BLaER1 (cell line): ENCODE measurements around the gene SLC25A11.

Source experiments
- H3K27ac ChIP-seq: shearing (Covaris generic); formaldehyde crosslinking; 2 replicates; pipeline ENCODE4 v1.8.1; 2022
- H3K27me3 ChIP-seq: shearing (Covaris generic); formaldehyde crosslinking; 2 replicates; pipeline ENCODE4 v1.8.1; 2022
- H3K36me3 ChIP-seq: shearing (Covaris generic); formaldehyde crosslinking; 2 replicates; pipeline ENCODE4 v1.8.1; 2022
- H3K4me1 ChIP-seq: shearing (Covaris generic); formaldehyde crosslinking; 2 replicates; pipeline ENCODE4 v1.8.1; 2022
- H3K4me2 ChIP-seq: shearing (Covaris generic); formaldehyde crosslinking; 2 replicates; pipeline ENCODE4 v1.8.1; 2022
- H3K4me3 ChIP-seq: shearing (Covaris generic); formaldehyde crosslinking; 2 replicates; pipeline ENCODE4 v1.8.1; 2022
- H3K9ac ChIP-seq: shearing (Covaris generic); formaldehyde crosslinking; 2 replicates; pipeline ENCODE4 v1.8.1; 2022
- H3K9me3 ChIP-seq: shearing (Covaris generic); formaldehyde crosslinking; 2 replicates; pipeline ENCODE4 v1.8.1; 2022
- H4K20me1 ChIP-seq: shearing (Covaris generic); formaldehyde crosslinking; 2 replicates; pipeline ENCODE4 v1.8.1; 2022
- Cebpa-rat ChIP-seq: shearing (Covaris generic); IDR thresholded peaks from 2 replicates; pipeline ENCODE4 v1.8.1; 2022

The SLC25A11 gene

DNA sequence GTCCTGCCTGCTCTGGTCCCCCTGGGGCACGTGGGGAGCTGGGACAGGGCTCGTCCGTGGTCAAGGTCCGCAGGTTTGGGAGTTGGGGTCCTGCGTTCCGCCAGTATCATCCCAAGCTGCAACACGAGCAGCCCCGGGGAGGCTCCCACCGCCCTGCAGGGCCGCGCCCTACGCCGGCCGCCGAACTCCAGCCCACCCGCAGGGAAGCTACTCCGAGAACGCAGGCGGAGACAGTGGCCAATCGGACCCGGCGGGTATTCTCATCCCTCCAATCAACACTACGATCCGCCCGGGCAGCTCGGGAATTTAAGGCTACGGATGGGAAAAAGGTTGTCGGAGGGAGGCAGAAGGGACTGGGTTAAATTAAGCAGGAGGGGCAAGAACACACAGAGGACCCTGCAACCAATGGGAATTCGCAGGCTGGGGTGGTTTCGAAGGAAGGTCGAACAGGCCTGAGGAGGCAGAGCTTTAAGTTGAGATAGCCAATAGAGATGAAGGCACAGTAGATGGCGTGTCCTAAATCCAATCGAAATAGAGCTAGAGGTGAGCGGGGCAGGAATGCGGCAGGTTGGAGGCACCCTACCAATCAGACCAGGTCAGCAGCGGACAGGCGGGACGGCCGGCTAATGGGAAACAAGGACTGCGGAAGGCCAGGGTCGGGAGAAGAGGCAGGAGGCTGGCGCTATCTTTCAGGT, 27.1 kb upstream of the SLC25A11 start:
- Histone ChIP-seq H3K27me3 (no peaks in the 10 kb centered on the region), H3K9me3 (no peaks in the 10 kb centered on the region), H4K20me1 (no peaks in the 10 kb centered on the region), H3K4me2 (peak overlapping the region; percentile 94), H3K4me1 (peaks cover 32% of the 10 kb centered on the region), H3K27ac (peak overlapping the region; percentile 84), H3K36me3 (peaks cover 48% of the 10 kb centered on the region), H3K4me3 (peak overlapping the region; percentile 75), H3K9ac (peak overlapping the region; percentile 83)
- TF ChIP-seq Cebpa-rat: no peak

DNA sequence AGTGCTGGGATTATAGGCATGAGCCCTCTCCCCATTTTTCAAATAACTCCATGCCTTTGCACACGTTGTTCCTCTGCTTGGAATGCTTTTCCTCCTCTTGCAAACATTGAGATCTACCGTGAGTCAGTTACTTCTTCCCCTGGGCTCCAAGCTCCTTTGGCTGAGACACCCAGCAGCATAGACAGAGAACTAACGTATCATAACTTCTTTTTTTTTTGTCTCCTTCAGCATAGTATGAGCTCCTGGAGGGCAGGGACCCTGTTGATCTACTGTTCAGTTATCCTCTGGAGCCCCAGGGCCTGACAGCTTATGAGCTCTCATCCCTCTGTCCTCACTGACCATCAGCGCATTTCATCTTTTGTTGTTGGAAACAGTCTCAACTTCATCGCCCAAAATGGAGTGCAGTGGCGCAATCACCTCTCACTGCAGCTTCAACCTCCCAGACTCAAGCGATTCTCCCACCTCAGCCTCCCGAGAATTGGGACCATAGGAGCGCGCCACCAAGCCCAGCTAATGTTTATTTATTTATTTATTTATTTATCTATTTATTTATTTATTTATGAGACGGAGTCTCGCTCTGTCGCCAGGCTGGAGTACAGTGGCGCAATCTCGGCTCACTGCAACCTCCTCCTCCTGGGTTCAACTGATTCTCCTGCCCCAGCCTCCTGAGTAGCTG, 25.6 kb upstream of the SLC25A11 start:
- H4K20me1 ChIP-seq: no peaks in the 10 kb centered on the region
- H3K4me3 ChIP-seq: no peak overlapping the region
- peaks cover 39% of the 10 kb centered on the region for H3K4me1 ChIP-seq
- no peak overlapping the region for H3K9ac ChIP-seq
- no peak overlapping the region for H3K27ac ChIP-seq
- H3K36me3 ChIP-seq: peaks cover 37% of the 10 kb centered on the region
- no peak for TF ChIP-seq Cebpa-rat
- H3K4me2 ChIP-seq: peak overlapping the region; percentile 94
- no peaks in the 10 kb centered on the region for H3K27me3 ChIP-seq
- no peaks in the 10 kb centered on the region for H3K9me3 ChIP-seq

DNA sequence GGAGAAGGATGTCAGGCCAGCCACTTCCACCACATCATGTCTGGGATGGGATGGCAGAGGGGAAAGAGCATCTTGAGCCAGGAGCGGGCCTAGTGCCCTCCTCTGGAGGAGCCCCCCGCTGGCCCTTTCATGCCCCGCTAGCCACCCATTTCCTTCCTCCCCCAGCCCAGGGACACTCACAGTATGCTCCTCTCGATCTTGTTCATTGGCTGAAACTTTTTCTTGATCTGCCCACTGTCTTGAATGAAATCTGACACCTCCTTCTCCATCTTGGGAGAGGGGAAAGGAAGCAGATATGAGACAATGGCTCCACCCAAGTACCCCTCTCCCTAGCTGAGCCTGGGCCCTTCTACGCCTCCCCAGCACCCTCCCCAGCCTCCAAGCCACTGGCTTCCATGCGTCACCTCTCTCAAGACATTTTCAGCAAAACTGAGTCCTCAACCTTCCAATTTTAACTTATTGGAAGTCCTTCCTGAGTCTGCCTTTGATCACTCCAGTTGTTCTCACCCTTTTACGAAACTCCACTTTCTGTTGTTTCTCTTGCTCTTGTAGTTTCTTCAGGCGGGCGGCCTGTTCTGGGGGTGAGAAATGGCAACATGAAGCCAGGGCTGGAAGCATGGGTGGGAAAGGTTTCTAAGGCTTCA, 20.6 kb upstream of the SLC25A11 start:
- no peak for TF ChIP-seq Cebpa-rat
- Histone ChIP-seq H3K27me3 (no peaks in the 10 kb centered on the region), H3K36me3 (peaks cover 46% of the 10 kb centered on the region), H3K4me1 (peaks cover 49% of the 10 kb centered on the region), H3K4me3 (no peak overlapping the region), H3K9ac (no peak overlapping the region), H3K4me2 (peak overlapping the region; percentile 53), H3K27ac (peak overlapping the region; percentile 42), H3K9me3 (no peaks in the 10 kb centered on the region), H4K20me1 (no peaks in the 10 kb centered on the region)

DNA sequence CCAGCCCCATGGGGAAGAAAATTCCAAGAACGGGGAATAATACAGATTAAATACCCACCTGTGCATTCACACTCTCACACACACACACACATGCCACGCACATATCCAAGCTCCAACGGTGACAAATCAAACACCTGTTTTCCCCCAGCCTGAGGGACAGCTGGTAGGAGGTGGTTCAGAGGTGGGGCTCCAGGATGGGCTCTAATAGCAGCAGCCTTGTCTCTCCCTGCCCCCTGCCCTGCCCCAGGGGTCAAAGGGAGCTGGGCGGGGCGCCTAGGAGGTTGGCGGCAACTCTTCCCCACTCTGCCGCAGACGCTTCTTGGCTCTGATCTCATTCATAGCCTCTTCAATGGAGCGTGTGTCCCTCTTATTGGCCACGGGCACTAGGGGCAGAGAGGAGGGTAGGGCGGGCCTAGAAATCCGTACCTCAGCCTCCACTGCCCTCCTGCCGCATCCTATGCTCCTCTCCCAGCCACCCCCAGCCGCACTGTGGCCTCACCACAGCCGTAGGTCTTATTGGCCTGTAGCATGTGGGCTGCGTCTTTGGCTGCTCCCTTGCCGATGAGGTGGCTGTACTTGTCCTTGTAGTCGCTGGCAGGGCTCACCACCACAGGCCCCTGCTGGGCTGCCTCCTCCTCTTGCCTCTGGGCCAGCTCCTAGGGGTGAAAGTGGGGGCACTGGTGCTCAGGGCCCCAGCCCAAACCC, 19.6 kb upstream of the SLC25A11 start:
- no peak for TF ChIP-seq Cebpa-rat
- Histone ChIP-seq H3K4me2 (no peak overlapping the region), H3K9ac (no peak overlapping the region), H3K9me3 (no peaks in the 10 kb centered on the region), H3K27ac (0 out of 2 replicates have a peak overlapping the region, but pooled peaks have one; percentile 9), H3K4me1 (peaks cover 47% of the 10 kb centered on the region), H3K36me3 (peaks cover 47% of the 10 kb centered on the region), H3K27me3 (no peaks in the 10 kb centered on the region), H3K4me3 (no peak overlapping the region), H4K20me1 (no peaks in the 10 kb centered on the region)

DNA sequence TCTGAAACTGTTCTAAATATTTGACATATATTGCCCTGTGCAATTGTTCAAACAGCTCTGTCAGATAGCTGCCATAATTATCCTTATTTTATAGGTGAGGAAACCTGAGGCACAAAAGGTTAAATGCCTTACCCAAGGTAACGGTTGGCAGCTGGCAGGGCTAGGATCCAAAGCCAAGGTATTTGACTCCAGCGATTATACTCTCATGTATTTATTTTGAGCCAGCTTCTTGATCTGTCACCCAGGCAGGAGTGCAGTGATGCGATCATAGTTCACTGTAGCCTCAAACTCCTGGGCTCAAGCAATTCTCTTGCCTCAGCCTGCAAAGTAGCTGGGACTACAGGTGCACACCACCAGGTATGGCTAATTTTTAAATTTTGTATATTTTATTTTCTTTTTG, 18.3 kb upstream of the SLC25A11 start:
- no peak for TF ChIP-seq Cebpa-rat
- H3K27me3 ChIP-seq: no peaks in the 10 kb centered on the region
- H3K9ac ChIP-seq: 0 out of 2 replicates have a peak overlapping the region, but pooled peaks have one; percentile 5
- no peak overlapping the region for H3K4me3 ChIP-seq
- peaks cover 57% of the 10 kb centered on the region for H3K4me1 ChIP-seq
- H3K9me3 ChIP-seq: no peaks in the 10 kb centered on the region
- no peak overlapping the region for H3K27ac ChIP-seq
- H4K20me1 ChIP-seq: no peaks in the 10 kb centered on the region
- peak overlapping the region; percentile 17 for H3K4me2 ChIP-seq
- peaks cover 47% of the 10 kb centered on the region for H3K36me3 ChIP-seq

DNA sequence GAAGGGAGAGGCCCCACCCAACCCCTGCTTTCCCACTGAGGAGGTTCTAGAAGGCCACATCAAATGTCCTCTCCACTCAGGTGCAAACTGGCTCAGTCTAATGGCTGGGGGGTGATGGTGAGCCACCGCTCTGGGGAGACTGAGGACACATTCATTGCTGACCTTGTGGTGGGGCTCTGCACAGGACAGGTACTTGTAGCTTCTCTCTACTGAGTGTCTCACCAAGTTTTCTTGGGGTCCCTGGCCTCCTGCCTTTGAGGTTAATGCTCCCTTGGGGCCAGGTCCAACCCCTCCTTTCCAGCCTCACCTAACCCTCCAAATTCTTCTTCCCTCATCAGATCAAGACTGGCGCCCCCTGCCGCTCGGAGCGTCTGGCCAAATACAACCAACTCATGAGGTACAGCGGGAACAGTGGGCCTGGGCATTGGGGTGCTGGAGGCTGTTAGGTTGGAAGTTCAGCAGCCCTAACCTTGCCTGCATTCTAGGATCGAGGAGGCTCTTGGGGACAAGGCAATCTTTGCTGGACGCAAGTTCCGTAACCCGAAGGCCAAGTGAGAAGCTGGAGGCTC, 16.7 kb upstream of the SLC25A11 start:
- Histone ChIP-seq H3K4me1 (peaks cover 73% of the 10 kb centered on the region), H3K4me2 (no peak overlapping the region)
- TF ChIP-seq Cebpa-rat: no peak

DNA sequence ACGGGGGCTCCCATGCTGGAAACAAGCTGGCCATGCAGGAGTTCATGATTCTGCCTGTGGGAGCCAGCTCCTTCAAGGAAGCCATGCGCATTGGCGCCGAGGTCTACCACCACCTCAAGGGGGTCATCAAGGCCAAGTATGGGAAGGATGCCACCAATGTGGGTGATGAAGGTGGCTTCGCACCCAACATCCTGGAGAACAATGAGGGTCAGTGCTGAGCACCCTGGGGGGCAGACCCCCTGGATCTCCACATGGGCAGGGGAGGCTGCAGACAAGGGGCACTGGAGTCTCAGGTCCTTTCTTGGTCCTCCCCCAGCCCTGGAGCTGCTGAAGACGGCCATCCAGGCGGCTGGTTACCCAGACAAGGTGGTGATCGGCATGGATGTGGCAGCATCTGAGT, 15.2 kb upstream of the SLC25A11 start:
- no peak overlapping the region for H3K4me2 ChIP-seq
- peaks cover 77% of the 10 kb centered on the region for H3K4me1 ChIP-seq
- no peak overlapping the region for H3K4me3 ChIP-seq

More for the DNA sequence above, 16.7 kb upstream of the SLC25A11 start:
- no peaks in the 10 kb centered on the region for H3K27me3 ChIP-seq
- no peaks in the 10 kb centered on the region for H3K9me3 ChIP-seq
- no peak overlapping the region for H3K4me3 ChIP-seq
- H4K20me1 ChIP-seq: no peaks in the 10 kb centered on the region
- H3K27ac ChIP-seq: no peak overlapping the region
- H3K9ac ChIP-seq: no peak overlapping the region
- peaks cover 42% of the 10 kb centered on the region for H3K36me3 ChIP-seq

DNA sequence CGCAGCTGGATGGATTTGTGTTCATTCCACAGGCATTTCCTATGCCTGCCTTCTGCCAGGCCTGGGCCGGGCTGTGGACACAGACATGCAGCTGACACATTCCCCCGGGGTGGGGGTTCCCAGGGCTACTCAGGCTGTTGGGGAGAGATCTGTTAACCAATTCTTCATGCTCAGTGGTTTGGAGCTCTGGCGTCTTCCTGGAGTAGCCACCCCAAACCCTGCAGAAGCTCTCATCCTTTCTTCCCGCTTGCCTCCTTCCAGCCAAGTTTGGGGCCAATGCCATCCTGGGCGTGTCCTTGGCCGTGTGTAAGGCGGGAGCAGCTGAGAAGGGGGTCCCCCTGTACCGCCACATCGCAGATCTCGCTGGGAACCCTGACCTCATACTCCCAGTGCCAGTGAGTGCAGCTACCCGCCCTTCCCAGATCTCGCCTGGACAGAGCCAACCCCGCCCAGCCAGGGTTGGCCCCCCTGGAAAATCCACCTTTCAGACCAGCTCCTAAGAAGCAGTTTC, 13.7 kb upstream of the SLC25A11 start:
- Histone ChIP-seq H3K4me2 (peak overlapping the region; percentile 65), H3K27ac (peak overlapping the region; percentile 50)
- no peak for TF ChIP-seq Cebpa-rat

More for the DNA sequence above, 15.2 kb upstream of the SLC25A11 start:
- H3K9ac ChIP-seq: no peak overlapping the region
- TF ChIP-seq Cebpa-rat: no peak
- no peaks in the 10 kb centered on the region for H3K9me3 ChIP-seq
- peaks cover 34% of the 10 kb centered on the region for H3K36me3 ChIP-seq
- no peaks in the 10 kb centered on the region for H4K20me1 ChIP-seq
- H3K27me3 ChIP-seq: no peaks in the 10 kb centered on the region
- no peak overlapping the region for H3K27ac ChIP-seq

DNA sequence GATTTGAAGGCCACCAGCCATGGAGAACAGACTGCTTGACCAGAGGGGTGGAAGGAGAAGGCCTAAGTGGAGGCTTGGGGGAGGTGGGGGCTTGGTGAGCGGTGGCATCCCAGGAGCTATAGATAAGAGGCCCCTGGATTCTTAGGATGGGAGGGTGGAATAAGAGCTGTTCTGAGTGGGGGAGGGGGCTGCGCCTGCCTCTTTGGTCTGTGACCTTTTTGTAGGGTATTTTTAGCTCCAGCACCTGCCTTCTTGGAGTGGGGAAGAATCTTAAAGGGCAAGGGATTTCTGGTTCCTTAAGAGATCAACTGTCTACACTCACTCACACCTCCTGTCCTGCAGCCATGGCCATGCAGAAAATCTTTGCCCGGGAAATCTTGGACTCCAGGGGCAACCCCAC, 11.6 kb upstream of the SLC25A11 start:
- H3K27me3 ChIP-seq: no peaks in the 10 kb centered on the region
- H3K9ac ChIP-seq: peak overlapping the region; percentile 91
- H3K4me1 ChIP-seq: peaks cover 46% of the 10 kb centered on the region
- peaks cover 18% of the 10 kb centered on the region for H4K20me1 ChIP-seq
- peak overlapping the region; percentile 100 for H3K4me3 ChIP-seq
- H3K36me3 ChIP-seq: peaks cover 18% of the 10 kb centered on the region
- H3K9me3 ChIP-seq: no peaks in the 10 kb centered on the region
- peak overlapping the region; percentile 99 for H3K27ac ChIP-seq
- no peak for TF ChIP-seq Cebpa-rat
- H3K4me2 ChIP-seq: peak overlapping the region; percentile 98

More for the DNA sequence above, 13.7 kb upstream of the SLC25A11 start:
- H3K4me1 ChIP-seq: peaks cover 62% of the 10 kb centered on the region
- H4K20me1 ChIP-seq: no peaks in the 10 kb centered on the region
- H3K4me3 ChIP-seq: no peak overlapping the region
- no peaks in the 10 kb centered on the region for H3K27me3 ChIP-seq
- H3K9me3 ChIP-seq: no peaks in the 10 kb centered on the region
- peaks cover 24% of the 10 kb centered on the region; the same call in 1 of the 2 replicates for H3K36me3 ChIP-seq
- peak overlapping the region; percentile 23; the same call in 1 of the 2 replicates for H3K9ac ChIP-seq
